Gastrocnemius medialis (tissue), 4 donors: ENCODE data around the gene ARHGAP24.

Source experiments
- POLR2A ChIP-seq, 2 donors: fragments of 450-650 bp; IDR thresholded peaks; one replicate each; pipeline ENCODE4 v1.6.1; 2017; ENCODE audit warnings: antibody characterized with exemption in 2 of 2, mild to moderate bottlenecking in 2 of 2, moderate library complexity in 2 of 2
- TF ChIP-seq, protein P1 (sequence below), 5 experiments: fragments of 450-650 bp in 3 of 5; fragments of 200-600 bp in 2 of 5; sonication (generic) in 2 of 5; IDR thresholded peaks in 4 of 5; conservative IDR thresholded peaks in 1 of 5; 1 replicate in 4 of 5; 2 replicates in 1 of 5; pipeline ENCODE4 v1.5.1; 2016 to 2019; ENCODE audit warnings: antibody characterized with exemption in 5 of 5, mild to moderate bottlenecking in 3 of 5, moderate library complexity in 3 of 5

DNA sequence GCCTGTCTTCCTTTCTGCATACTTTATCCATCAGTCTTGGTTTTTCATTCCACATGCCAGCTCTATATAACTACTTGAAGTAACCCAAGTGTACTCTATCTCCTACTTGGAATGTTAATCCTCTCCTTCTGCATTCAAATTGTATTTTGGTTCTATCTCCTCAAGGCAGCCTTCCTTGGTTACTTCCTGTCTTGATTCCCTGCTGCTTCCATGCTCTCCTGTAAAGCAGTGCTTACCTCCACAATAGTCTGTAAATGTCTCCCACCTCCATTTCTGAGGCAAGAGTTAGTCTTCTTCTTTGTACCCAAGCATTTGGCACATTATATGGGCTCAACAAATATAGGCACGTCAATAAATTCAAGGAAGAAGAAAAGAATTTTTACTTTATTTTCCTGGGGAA lies 298.4 kb downstream of the ARHGAP24 start:
- TF ChIP-seq, protein P1, sequence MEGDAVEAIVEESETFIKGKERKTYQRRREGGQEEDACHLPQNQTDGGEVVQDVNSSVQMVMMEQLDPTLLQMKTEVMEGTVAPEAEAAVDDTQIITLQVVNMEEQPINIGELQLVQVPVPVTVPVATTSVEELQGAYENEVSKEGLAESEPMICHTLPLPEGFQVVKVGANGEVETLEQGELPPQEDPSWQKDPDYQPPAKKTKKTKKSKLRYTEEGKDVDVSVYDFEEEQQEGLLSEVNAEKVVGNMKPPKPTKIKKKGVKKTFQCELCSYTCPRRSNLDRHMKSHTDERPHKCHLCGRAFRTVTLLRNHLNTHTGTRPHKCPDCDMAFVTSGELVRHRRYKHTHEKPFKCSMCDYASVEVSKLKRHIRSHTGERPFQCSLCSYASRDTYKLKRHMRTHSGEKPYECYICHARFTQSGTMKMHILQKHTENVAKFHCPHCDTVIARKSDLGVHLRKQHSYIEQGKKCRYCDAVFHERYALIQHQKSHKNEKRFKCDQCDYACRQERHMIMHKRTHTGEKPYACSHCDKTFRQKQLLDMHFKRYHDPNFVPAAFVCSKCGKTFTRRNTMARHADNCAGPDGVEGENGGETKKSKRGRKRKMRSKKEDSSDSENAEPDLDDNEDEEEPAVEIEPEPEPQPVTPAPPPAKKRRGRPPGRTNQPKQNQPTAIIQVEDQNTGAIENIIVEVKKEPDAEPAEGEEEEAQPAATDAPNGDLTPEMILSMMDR (IDR thresholded peaks at IDR 0.05 in 4 of 5, conservative IDR thresholded peaks at IDR 0.05 in 1 of 5), result no peak
- TF ChIP-seq POLR2A (IDR thresholded peaks at IDR 0.05), result no peak
